T-helper 1 cell treated with Interleukin-12 subunit alpha and Interleukin-12 subunit beta and Interleukin-4 antibody, amounts not matched to agents 30 μg/mL and 1 μg/mL, for 36 hours (primary cell): Measurements from ENCODE around the gene PPP1R14B.

Source experiments
- H3K27ac Mint-ChIP-seq: one replicate; pipeline ENCODE4 v1.8.0; 2021; ENCODE audit warnings: mild to moderate bottlenecking, mixed read lengths
- H3K27me3 Mint-ChIP-seq: one replicate; pipeline ENCODE4 v1.8.0; 2021; ENCODE audit warnings: low read depth, mixed read lengths
- H3K36me3 Mint-ChIP-seq: one replicate; pipeline ENCODE4 v1.8.0; 2021; ENCODE audit warnings: low read depth, mixed read lengths
- H3K4me1 Mint-ChIP-seq: one replicate; pipeline ENCODE4 v1.8.0; 2021; ENCODE audit warnings: low read depth, mixed read lengths
- H3K4me3 Mint-ChIP-seq: one replicate; pipeline ENCODE4 v1.8.0; 2021; ENCODE audit warnings: mild to moderate bottlenecking, moderate library complexity, mixed read lengths
- H3K9me3 Mint-ChIP-seq: one replicate; pipeline ENCODE4 v1.8.0; 2021; ENCODE audit warnings: mixed read lengths

Gene PPP1R14B

GRCh38 chr11:64258356-64258755 is 11.6 kb upstream of the PPP1R14B start:
- Mint-ChIP-seq H3K9me3 (no peaks in the 10 kb centered on the region), H3K4me3 (no peak overlapping the region), H3K27me3 (no peaks in the 10 kb centered on the region), H3K4me1 (peaks cover 9% of the 10 kb centered on the region), H3K36me3 (peaks cover 21% of the 10 kb centered on the region), H3K27ac (no peak overlapping the region)

GRCh38 chr11:64256300-64256699 is 9.6 kb upstream of the PPP1R14B start:
- Mint-ChIP-seq H3K27me3 (no peaks in the 10 kb centered on the region), H3K36me3 (peaks cover 16% of the 10 kb centered on the region), H3K27ac (no peak overlapping the region), H3K4me1 (peaks cover 14% of the 10 kb centered on the region), H3K9me3 (no peaks in the 10 kb centered on the region), H3K4me3 (no peak overlapping the region)

- Mint-ChIP-seq H3K27me3 (no peaks in the 10 kb centered on the region), H3K4me1 (peaks cover 14% of the 10 kb centered on the region), H3K4me3 (no peak overlapping the region), H3K9me3 (no peaks in the 10 kb centered on the region), H3K36me3 (peaks cover 14% of the 10 kb centered on the region), H3K27ac (no peak overlapping the region)
Measured at GRCh38 chr11:64255135-64256128, 8.7 kb upstream of the PPP1R14B start.

- Mint-ChIP-seq H3K36me3 (peaks cover 6% of the 10 kb centered on the region), H3K9me3 (no peaks in the 10 kb centered on the region), H3K4me1 (peaks cover 16% of the 10 kb centered on the region), H3K4me3 (no peak overlapping the region), H3K27ac (no peak overlapping the region), H3K27me3 (no peaks in the 10 kb centered on the region)
Measured at GRCh38 chr11:64254326-64254725, 7.6 kb upstream of the PPP1R14B start.

GRCh38 chr11:64253481-64253880 is 6.7 kb upstream of the PPP1R14B start:
- Mint-ChIP-seq H3K27me3 (no peaks in the 10 kb centered on the region), H3K4me1 (peaks cover 16% of the 10 kb centered on the region), H3K4me3 (peak overlapping the region; percentile 28), H3K9me3 (no peaks in the 10 kb centered on the region), H3K27ac (no peak overlapping the region), H3K36me3 (peaks cover 5% of the 10 kb centered on the region)

GRCh38 chr11:64253043-64253442 is 6.3 kb upstream of the PPP1R14B start:
- H3K4me3 Mint-ChIP-seq = peak overlapping the region; percentile 28
- no peak overlapping the region for H3K27ac Mint-ChIP-seq
- peaks cover 5% of the 10 kb centered on the region for H3K36me3 Mint-ChIP-seq

GRCh38 chr11:64252003-64252872 is 5.5 kb upstream of the PPP1R14B start:
- H3K27ac Mint-ChIP-seq = peak overlapping the region; percentile 71
- peaks cover 2% of the 10 kb centered on the region for H3K36me3 Mint-ChIP-seq
- H3K27me3 Mint-ChIP-seq = no peaks in the 10 kb centered on the region
- H3K4me1 Mint-ChIP-seq = peaks cover 21% of the 10 kb centered on the region
- peak overlapping the region; percentile 89 for H3K4me3 Mint-ChIP-seq
- H3K9me3 Mint-ChIP-seq = no peaks in the 10 kb centered on the region

More at GRCh38 chr11:64253043-64253442, 6.3 kb upstream of the PPP1R14B start:
- Mint-ChIP-seq H3K27me3 (no peaks in the 10 kb centered on the region), H3K4me1 (peaks cover 18% of the 10 kb centered on the region), H3K9me3 (no peaks in the 10 kb centered on the region)

GRCh38 chr11:64251753-64252002 is 4.9 kb upstream of the PPP1R14B start:
- Mint-ChIP-seq H3K4me1 (peaks cover 21% of the 10 kb centered on the region), H3K9me3 (no peaks in the 10 kb centered on the region), H3K36me3 (peaks cover 2% of the 10 kb centered on the region), H3K27ac (peak overlapping the region; percentile 71), H3K4me3 (peak overlapping the region; percentile 89), H3K27me3 (no peaks in the 10 kb centered on the region)

- H3K9me3 Mint-ChIP-seq = no peaks in the 10 kb centered on the region
- peak within 1 kb of the TSS; percentile 89 for H3K4me3 Mint-ChIP-seq
- peaks cover 2% of the 10 kb centered on the region for H3K36me3 Mint-ChIP-seq
- H3K27ac Mint-ChIP-seq = peak within 1 kb of the TSS; percentile 71
- H3K27me3 Mint-ChIP-seq = no peaks in the 10 kb centered on the region
- peaks cover 21% of the 10 kb centered on the region for H3K4me1 Mint-ChIP-seq
Measured at GRCh38 chr11:64251016-64251752, 4.4 kb upstream of the PPP1R14B start, which contains the start of gene PLCB3. Gene PLCB3, plus strand, starts transcription at chr11:64251530. Its CDS starts 120 bp downstream, at chr11:64251650.

- no peak overlapping the region for H3K27ac Mint-ChIP-seq
- H3K4me3 Mint-ChIP-seq = peak overlapping the region; percentile 74
- no peaks in the 10 kb centered on the region for H3K9me3 Mint-ChIP-seq
- H3K36me3 Mint-ChIP-seq = peaks cover 2% of the 10 kb centered on the region
- H3K27me3 Mint-ChIP-seq = no peaks in the 10 kb centered on the region
- H3K4me1 Mint-ChIP-seq = peaks cover 23% of the 10 kb centered on the region
Measured at GRCh38 chr11:64250415-64251015, 3.8 kb upstream of the PPP1R14B start.

- Mint-ChIP-seq H3K4me3 (peak overlapping the region; percentile 59), H3K27ac (no peak overlapping the region), H3K27me3 (no peaks in the 10 kb centered on the region), H3K9me3 (no peaks in the 10 kb centered on the region), H3K4me1 (peaks cover 27% of the 10 kb centered on the region), H3K36me3 (no peaks in the 10 kb centered on the region)
Measured at GRCh38 chr11:64249563-64250414, 3.0 kb upstream of the PPP1R14B start.

GRCh38 chr11:64249038-64249437 is 2.3 kb upstream of the PPP1R14B start:
- Mint-ChIP-seq H3K27me3 (no peaks in the 10 kb centered on the region), H3K9me3 (no peaks in the 10 kb centered on the region), H3K4me1 (peaks cover 27% of the 10 kb centered on the region), H3K27ac (no peak overlapping the region), H3K36me3 (no peaks in the 10 kb centered on the region), H3K4me3 (no peak overlapping the region)

GRCh38 chr11:64248578-64248977 is 1.8 kb upstream of the PPP1R14B start:
- Mint-ChIP-seq H3K27me3 (no peaks in the 10 kb centered on the region), H3K36me3 (no peaks in the 10 kb centered on the region), H3K27ac (no peak overlapping the region), H3K4me3 (peak overlapping the region; percentile 75), H3K4me1 (peaks cover 25% of the 10 kb centered on the region), H3K9me3 (no peaks in the 10 kb centered on the region)
